Hepatocyte (in vitro differentiated cells): Measurements from ENCODE around the gene NMBR. TPM values are rescaled to one million over a fixed set of nuclear protein-coding genes. Genes with fewer than 3 reads are reported as not detected.

Source experiments
- DNase-seq: peaks from one replicate; pipeline ENCODE4 v3.0.0-alpha.2; 2016; ENCODE audit warnings: low spot score
- H2AFZ ChIP-seq: fragments of 200-600 bp; sonication (generic); 2 replicates; pipeline ENCODE4 v1.6.0; 2016; ENCODE audit warnings: antibody characterized with exemption, mild to moderate bottlenecking
- H3K27ac ChIP-seq: fragments of 200-600 bp; sonication (generic); 2 replicates; pipeline ENCODE4 v1.5.1; 2016; ENCODE audit warnings: mild to moderate bottlenecking
- H3K27me3 ChIP-seq: fragments of 200-600 bp; sonication (generic); 2 replicates; pipeline ENCODE4 v1.6.1; 2016
- H3K36me3 ChIP-seq: fragments of 200-600 bp; sonication (generic); replicated peaks from 2 replicates; pipeline ENCODE4 v1.5.1; 2016; ENCODE audit warnings: low read depth; ENCODE audit not compliant: insufficient read depth
- H3K4me1 ChIP-seq: fragments of 200-600 bp; sonication (generic); 2 replicates; pipeline ENCODE4 v1.5.1; 2016; ENCODE audit warnings: mild to moderate bottlenecking, moderate library complexity; ENCODE audit not compliant: insufficient read depth
- H3K4me2 ChIP-seq: fragments of 200-600 bp; sonication (generic); 2 replicates; pipeline ENCODE4 v1.6.0; 2016
- H3K4me3 ChIP-seq: fragments of 200-600 bp; sonication (generic); 2 replicates; pipeline ENCODE4 v1.5.1; 2016; ENCODE audit warnings: mild to moderate bottlenecking
- H3K79me2 ChIP-seq: fragments of 200-600 bp; sonication (generic); 2 replicates; pipeline ENCODE4 v1.6.0; 2017; ENCODE audit warnings: mild to moderate bottlenecking
- H3K9me2 ChIP-seq: fragments of 200-600 bp; sonication (generic); replicated peaks from 2 replicates; pipeline ENCODE4 v1.6.0; 2017; ENCODE audit warnings: mild to moderate bottlenecking; ENCODE audit not compliant: insufficient read depth
- H3K9me3 ChIP-seq: fragments of 200-600 bp; sonication (generic); 2 replicates; pipeline ENCODE4 v1.5.1; 2016; ENCODE audit warnings: low read depth, mild to moderate bottlenecking
- H4K20me1 ChIP-seq: fragments of 200-600 bp; sonication (generic); 2 replicates; pipeline ENCODE4 v1.6.0; 2016; ENCODE audit warnings: mild to moderate bottlenecking; ENCODE audit not compliant: insufficient read depth, poor library complexity, severe bottlenecking
- EZH2 ChIP-seq: fragments of 200-600 bp; sonication (generic); IDR thresholded peaks from 2 replicates; pipeline ENCODE4 v1.6.1; 2016; ENCODE audit warnings: antibody characterized with exemption, mild to moderate bottlenecking, borderline replicate concordance
- EZH2phosphoT487 ChIP-seq: fragments of 200-600 bp; sonication (generic); IDR thresholded peaks from one replicate; pipeline ENCODE4 v1.6.1; 2018; ENCODE audit warnings: antibody characterized with exemption, mild to moderate bottlenecking, low read depth, moderate library complexity; ENCODE audit not compliant: unreplicated experiment, severe bottlenecking
- WGBS: methylation state at CpG from one replicate; pipeline ENCODE4 v1.1.6; 2016; ENCODE audit warnings: low lambda C conversion rate; ENCODE audit errors: missing lambda C conversion rate; 5-methylcytosine and 5-hydroxymethylcytosine counted together
- polyA plus RNA-seq: library from polyadenylated mRNA; unstranded; fragments of >200 nt; fragmentation: Nextera tagmentation; extraction: Ambion mirVana; gene quantifications from 2 replicates; pipeline ENCODE4 v1.2.1, GENCODE V29; 2016
- total RNA-seq: library from RNA; depleted of rRNA; stranded (reverse); fragments of >200 nt; gene quantifications from 2 replicates; pipeline ENCODE4 v1.2.3, GENCODE V29; 2014
- TF ChIP-seq, protein P1 (sequence below): fragments of 200-600 bp; sonication (generic); IDR thresholded peaks from 2 replicates; pipeline ENCODE4 v1.5.1; 2016; ENCODE audit warnings: antibody characterized with exemption, mild to moderate bottlenecking; ENCODE audit not compliant: poor library complexity

Gene NMBR
- total and polyA plus RNA-seq, 2 experiments from 2014 or later, result 0.27 TPM; not detected in 1

DNA sequence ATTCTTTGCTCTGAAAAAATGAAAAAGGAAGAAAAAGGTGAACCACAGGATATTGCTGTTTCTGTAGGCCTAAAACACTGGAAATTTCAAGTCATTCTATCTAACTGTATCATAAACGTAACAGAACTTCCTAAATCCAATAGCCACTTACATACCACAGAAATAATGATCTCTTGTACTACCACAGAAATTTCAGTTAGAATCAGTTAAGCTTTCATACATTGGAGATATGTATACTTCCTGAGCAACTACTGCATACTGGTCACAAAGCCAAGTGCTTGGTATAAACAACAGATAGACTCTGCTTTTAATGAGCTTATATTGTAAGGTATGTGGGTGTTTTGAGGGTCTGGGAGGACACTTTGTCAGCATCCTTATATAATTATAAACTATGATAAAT is 38.7 kb upstream of the NMBR start:
- Histone ChIP-seq H3K4me2 (no peak overlapping the region), H4K20me1 (no peaks in the 10 kb centered on the region), H3K4me1 (no peaks in the 10 kb centered on the region), H3K27me3 (no peaks in the 10 kb centered on the region), H3K79me2 (no peaks in the 10 kb centered on the region), H3K9me3 (no peaks in the 10 kb centered on the region), H3K4me3 (no peak overlapping the region), H3K9me2 (no peaks in the 10 kb centered on the region), H2AFZ (no peak overlapping the region), H3K27ac (no peak overlapping the region), H3K36me3 (no peaks in the 10 kb centered on the region)
- no peak for TF ChIP-seq EZH2phosphoT487
- TF ChIP-seq, protein P1, sequence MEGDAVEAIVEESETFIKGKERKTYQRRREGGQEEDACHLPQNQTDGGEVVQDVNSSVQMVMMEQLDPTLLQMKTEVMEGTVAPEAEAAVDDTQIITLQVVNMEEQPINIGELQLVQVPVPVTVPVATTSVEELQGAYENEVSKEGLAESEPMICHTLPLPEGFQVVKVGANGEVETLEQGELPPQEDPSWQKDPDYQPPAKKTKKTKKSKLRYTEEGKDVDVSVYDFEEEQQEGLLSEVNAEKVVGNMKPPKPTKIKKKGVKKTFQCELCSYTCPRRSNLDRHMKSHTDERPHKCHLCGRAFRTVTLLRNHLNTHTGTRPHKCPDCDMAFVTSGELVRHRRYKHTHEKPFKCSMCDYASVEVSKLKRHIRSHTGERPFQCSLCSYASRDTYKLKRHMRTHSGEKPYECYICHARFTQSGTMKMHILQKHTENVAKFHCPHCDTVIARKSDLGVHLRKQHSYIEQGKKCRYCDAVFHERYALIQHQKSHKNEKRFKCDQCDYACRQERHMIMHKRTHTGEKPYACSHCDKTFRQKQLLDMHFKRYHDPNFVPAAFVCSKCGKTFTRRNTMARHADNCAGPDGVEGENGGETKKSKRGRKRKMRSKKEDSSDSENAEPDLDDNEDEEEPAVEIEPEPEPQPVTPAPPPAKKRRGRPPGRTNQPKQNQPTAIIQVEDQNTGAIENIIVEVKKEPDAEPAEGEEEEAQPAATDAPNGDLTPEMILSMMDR, result no peak
- TF ChIP-seq EZH2, result no peak
- no peak for DNase-seq
- WGBS, result 93% methylated on average over 1 of the region's 1 CpG

DNA sequence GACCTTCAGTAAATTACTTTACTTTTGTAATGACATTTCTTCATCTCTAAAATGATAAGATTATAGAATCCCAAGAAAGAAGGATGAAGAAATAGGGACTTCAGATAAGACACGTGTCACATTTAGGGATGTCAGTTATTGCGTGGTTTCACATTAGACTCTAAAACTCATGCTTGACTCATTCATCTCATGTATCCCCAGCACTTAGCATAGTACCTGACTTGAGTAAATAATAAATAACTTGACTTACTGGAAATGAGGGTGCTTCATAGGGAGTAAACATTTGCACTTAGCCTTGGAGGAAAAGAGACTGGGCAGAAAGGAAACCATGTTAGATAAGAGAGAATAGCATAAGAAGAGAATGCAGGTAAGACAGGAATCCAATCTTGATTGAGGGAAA is 37.4 kb upstream of the NMBR start:
- Histone ChIP-seq H3K27me3 (no peaks in the 10 kb centered on the region), H2AFZ (no peak overlapping the region), H3K4me3 (no peak overlapping the region), H3K9me2 (no peaks in the 10 kb centered on the region), H3K9me3 (no peaks in the 10 kb centered on the region), H4K20me1 (no peaks in the 10 kb centered on the region), H3K36me3 (no peaks in the 10 kb centered on the region), H3K4me2 (no peak overlapping the region), H3K27ac (no peak overlapping the region), H3K79me2 (no peaks in the 10 kb centered on the region), H3K4me1 (no peaks in the 10 kb centered on the region)
- DNase-seq, result no peak
- no peak for TF ChIP-seq EZH2phosphoT487
- no peak for TF ChIP-seq EZH2
- TF ChIP-seq, protein P1, result no peak
- 90% methylated on average over 2 of the region's 2 CpGs for WGBS

DNA sequence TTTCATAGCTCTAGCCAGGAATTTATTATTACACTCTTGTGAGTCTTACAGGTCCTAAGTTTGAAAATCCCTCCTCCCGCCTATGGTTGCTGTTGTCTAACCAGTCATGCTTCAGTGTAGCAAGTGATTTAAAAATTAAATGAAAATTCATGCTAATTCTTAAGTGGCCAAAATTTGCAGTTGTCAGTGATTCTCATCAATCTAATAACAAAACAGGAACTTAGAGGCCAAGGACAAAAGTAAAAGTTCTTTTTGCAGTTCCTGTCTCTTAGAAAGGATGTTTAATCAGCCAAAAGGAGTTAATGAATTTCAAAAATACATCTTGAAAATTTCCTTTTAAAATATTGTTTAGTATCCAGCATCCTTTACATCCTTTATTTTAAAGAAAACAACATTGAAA is 36.4 kb upstream of the NMBR start:
- WGBS, result 95% methylated on average over 1 of the region's 1 CpG
- no peaks in the 10 kb centered on the region for H3K36me3 ChIP-seq

More for the DNA sequence above, 36.4 kb upstream of the NMBR start:
- Histone ChIP-seq H3K27ac (no peak overlapping the region), H3K4me3 (no peak overlapping the region), H2AFZ (no peak overlapping the region), H3K27me3 (no peaks in the 10 kb centered on the region), H4K20me1 (no peaks in the 10 kb centered on the region), H3K9me2 (no peaks in the 10 kb centered on the region), H3K79me2 (no peaks in the 10 kb centered on the region), H3K4me2 (no peak overlapping the region), H3K4me1 (no peaks in the 10 kb centered on the region), H3K9me3 (no peaks in the 10 kb centered on the region)
- TF ChIP-seq EZH2phosphoT487, result no peak
- TF ChIP-seq EZH2, result no peak
- TF ChIP-seq, protein P1, result no peak
- no peak for DNase-seq
